ENCODE results near the gene PITRM1.

PITRM1 gene

GRCh38 chr10:3169271-3169670 is 3.3 kb downstream of the PITRM1 start:
- ChIA-PET POLR2A (ENCODE audit: low non-redundant PET) (no interaction called here), CTCF (interaction anchor here (0.6 kb wide), 1 partner anchor 615 kb away, joined by 5 read pairs; no protein-coding TSS in a partner anchor)
- no peak for TF ChIP-seq CTCF (conservative IDR thresholded peaks at IDR 0.05; ENCODE audit: low read depth)

DNA sequence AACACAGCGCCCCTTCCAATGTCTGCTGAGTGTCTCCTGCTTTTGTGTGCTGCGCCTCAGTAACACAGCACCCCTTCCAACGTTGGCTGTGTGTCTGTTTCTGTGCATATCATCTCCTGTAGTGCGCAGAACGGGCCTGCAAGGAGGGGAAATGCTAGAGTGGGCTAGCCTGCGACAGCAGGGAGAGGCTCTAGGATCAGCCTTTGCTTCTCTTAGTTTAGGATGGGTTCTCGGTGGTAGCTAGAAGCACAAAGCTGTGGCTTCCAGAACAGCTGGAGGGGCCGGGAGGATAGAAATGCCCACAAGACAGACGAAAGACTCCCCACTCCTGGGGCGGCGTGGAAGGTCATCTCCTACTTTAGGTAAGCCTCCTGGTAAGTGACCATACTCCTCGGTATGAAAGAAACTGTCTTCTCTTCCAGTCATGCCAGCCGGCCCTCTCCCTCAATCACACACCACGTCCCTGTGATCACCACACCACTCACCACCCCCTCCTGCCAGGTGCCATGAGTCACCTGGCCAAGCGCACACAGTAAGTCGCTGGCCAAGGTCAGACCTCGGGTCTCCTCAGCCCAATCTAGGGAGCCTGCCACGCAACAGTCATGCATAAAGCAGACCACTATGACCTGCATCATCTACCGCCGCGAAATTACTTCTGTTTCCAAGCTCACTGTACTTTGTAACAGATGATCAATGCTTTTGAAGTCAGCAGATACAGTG is 4.8 kb downstream of the PITRM1 start:
- no peak for TF ChIP-seq CTCF (conservative IDR thresholded peaks at IDR 0.05; ENCODE audit: low read depth)
- DNase-seq (ENCODE audit: low spot score): no peak
- ChIA-PET CTCF (no interaction called here), POLR2A (ENCODE audit: low non-redundant PET) (no interaction called here)
- H3K27ac ChIP-seq: no peak overlapping the region

More at GRCh38 chr10:3169271-3169670, 3.3 kb downstream of the PITRM1 start:
- no peak for DNase-seq (ENCODE audit: low spot score)
- no peak overlapping the region for H3K27ac ChIP-seq

DNA sequence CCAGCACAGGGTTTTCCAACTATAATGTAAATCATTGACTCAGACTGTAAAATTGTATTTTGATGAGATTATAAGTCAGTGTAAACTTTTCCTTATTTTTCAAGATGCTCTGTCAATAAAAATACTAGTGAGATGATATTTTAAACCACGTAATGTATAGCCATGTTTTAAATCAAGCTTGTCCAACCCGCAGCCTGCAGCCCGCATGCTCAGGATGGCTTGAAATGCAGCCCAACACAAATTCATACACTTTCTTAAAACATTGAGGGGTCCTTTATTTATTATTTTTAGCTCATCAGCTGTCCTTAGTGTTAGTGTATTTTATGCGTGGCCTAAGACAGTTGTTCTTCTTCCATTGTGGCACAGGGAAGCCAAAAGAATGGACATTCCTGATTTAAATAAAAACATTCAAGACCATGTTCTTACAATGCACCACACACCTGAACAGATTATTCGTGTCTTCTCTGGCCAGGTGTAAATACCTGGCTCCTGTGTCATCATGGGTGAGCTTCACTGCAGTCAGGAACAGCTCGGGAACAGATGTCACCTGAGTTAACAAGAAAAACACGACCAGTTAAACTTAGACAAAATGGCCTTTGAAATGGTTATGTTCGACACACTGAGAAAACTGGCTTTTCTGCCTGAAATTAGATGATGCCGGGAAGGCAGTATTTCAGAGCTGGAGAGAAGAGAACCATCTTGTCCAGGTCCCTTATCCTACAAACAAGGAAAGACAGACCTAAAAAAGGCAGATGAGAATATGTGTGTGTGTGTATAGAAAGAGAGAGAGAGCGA is 5.9 kb downstream of the PITRM1 start:
- no peak for DNase-seq (ENCODE audit: low spot score)
- H3K27ac ChIP-seq: no peak overlapping the region
- POLR2A ChIA-PET (ENCODE audit: low non-redundant PET): no interaction called here
- no peak for TF ChIP-seq CTCF (conservative IDR thresholded peaks at IDR 0.05; ENCODE audit: low read depth)
- CTCF ChIA-PET: no interaction called here

DNA sequence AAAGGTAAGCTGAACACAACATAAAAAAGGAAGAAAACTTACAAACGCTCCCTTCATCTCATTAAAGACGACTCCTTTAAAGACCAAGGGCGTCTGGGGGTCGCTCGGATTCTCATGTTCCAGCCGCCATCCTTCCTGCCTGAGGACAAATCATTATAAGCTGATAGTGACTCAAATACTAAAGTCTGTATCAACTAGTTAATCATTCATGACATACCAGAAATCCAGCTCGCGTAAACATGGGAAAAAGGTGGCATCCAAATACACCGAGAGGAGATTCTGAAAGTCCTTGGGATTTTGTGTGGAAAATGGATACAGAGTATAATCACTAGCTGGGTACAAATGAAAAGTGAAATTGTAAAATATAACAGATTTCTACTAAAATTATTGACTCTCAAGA is 7.4 kb downstream of the PITRM1 start:
- no peak overlapping the region for H3K27ac ChIP-seq
- TF ChIP-seq CTCF (conservative IDR thresholded peaks at IDR 0.05; ENCODE audit: low read depth): no peak
- no peak for DNase-seq (ENCODE audit: low spot score)
- ChIA-PET CTCF (no interaction called here), POLR2A (ENCODE audit: low non-redundant PET) (no interaction called here)

DNA sequence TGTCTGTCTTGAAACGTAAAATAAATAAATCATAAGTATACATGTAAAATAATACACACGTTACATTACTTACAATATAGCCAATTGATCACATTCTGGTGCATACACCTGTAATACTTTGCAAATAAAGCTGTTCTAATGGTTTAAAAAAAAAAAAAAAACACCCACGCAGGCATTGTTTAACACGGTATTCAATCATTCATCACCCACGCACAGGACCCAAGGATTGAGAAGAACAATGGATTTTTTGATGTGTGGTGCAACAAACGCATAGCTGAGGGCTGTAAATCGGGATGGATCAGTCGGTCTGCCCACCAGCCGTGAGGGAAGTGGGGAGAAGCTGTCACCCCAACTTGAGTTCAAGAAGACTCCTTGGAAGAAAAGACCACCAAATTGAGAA is 8.7 kb downstream of the PITRM1 start:
- CTCF ChIA-PET: interaction anchor here (0.6 kb wide), 1 partner anchor 687 kb away, joined by 3 read pairs; no protein-coding TSS in a partner anchor
- no peak for TF ChIP-seq CTCF (conservative IDR thresholded peaks at IDR 0.05; ENCODE audit: low read depth)
- POLR2A ChIA-PET (ENCODE audit: low non-redundant PET): no interaction called here
- no peak overlapping the region for H3K27ac ChIP-seq
- no peak for DNase-seq (ENCODE audit: low spot score)

GRCh38 chr10:3162533-3162932 is 10.0 kb downstream of the PITRM1 start:
- DNase-seq (ENCODE audit: low spot score): no peak
- no peak overlapping the region for H3K27ac ChIP-seq
- TF ChIP-seq CTCF (conservative IDR thresholded peaks at IDR 0.05; ENCODE audit: low read depth): no peak
- POLR2A ChIA-PET (ENCODE audit: low non-redundant PET): no interaction called here
- CTCF ChIA-PET: no interaction called here

All from RWPE1 (cell line).